HG02852 (cell line): ENCODE data around the gene ZFYVE28.

Experiments
- ATAC-seq: cut with Tn5 transposase; IDR thresholded peaks from one replicate; pipeline ENCODE4 v1.9.1; 2021; ENCODE audit warnings: mild to moderate bottlenecking, moderate library complexity; ENCODE audit not compliant: unreplicated experiment

The ZFYVE28 gene

GRCh38 chr4:2264481-2265041 lies 153.9 kb downstream of the ZFYVE28 start:
- ATAC-seq: no peak

- ATAC-seq: no peak
Observed at GRCh38 chr4:2263926-2264321, 154.5 kb downstream of the ZFYVE28 start.

- no peak for ATAC-seq
Observed at GRCh38 chr4:2262944-2263250, 155.5 kb downstream of the ZFYVE28 start.

GRCh38 chr4:2262145-2262943 lies 156.1 kb downstream of the ZFYVE28 start:
- peak; percentile 87 for ATAC-seq

- ATAC-seq: no peak
Observed at GRCh38 chr4:2261853-2262144, 156.6 kb downstream of the ZFYVE28 start, which contains the start of gene MXD4. TSS of gene MXD4 (minus strand) at chr4:2262109. CDS start at chr4:2261980, 129 bp downstream.

GRCh38 chr4:2261110-2261852 lies 157.2 kb downstream of the ZFYVE28 start:
- ATAC-seq: peak; percentile 26

GRCh38 chr4:2260344-2261109 lies 157.9 kb downstream of the ZFYVE28 start:
- ATAC-seq: no peak

GRCh38 chr4:2259541-2260343 lies 158.7 kb downstream of the ZFYVE28 start:
- no peak for ATAC-seq

GRCh38 chr4:2259036-2259540 lies 159.4 kb downstream of the ZFYVE28 start:
- no peak for ATAC-seq

- ATAC-seq: no peak
Observed at GRCh38 chr4:2258091-2259035, 160.1 kb downstream of the ZFYVE28 start.

- ATAC-seq: no peak
Observed at GRCh38 chr4:2257361-2258081, 160.9 kb downstream of the ZFYVE28 start.

GRCh38 chr4:2256781-2257191 lies 161.7 kb downstream of the ZFYVE28 start:
- ATAC-seq: no peak

- ATAC-seq: no peak
Observed at GRCh38 chr4:2256156-2256731, 162.2 kb downstream of the ZFYVE28 start.

GRCh38 chr4:2255501-2256155 lies 162.8 kb downstream of the ZFYVE28 start:
- ATAC-seq: no peak

- ATAC-seq: no peak
Observed at GRCh38 chr4:2254665-2255500, 163.6 kb downstream of the ZFYVE28 start.

- no peak for ATAC-seq
Observed at GRCh38 chr4:2253160-2254084, 165.0 kb downstream of the ZFYVE28 start.
